Gastrocnemius medialis (tissue), 4 donors: ENCODE results near the gene SNORC.

Experiments used
- POLR2A ChIP-seq, 2 donors: fragments of 450-650 bp; IDR thresholded peaks; one replicate each; pipeline ENCODE4 v1.6.1; 2017; ENCODE audit warnings: antibody characterized with exemption in 2 of 2, mild to moderate bottlenecking in 2 of 2, moderate library complexity in 2 of 2
- TF ChIP-seq, protein P1 (sequence below), 5 experiments: fragments of 450-650 bp in 3 of 5; fragments of 200-600 bp in 2 of 5; sonication (generic) in 2 of 5; IDR thresholded peaks in 4 of 5; conservative IDR thresholded peaks in 1 of 5; 1 replicate in 4 of 5; 2 replicates in 1 of 5; pipeline ENCODE4 v1.5.1; 2016 to 2019; ENCODE audit warnings: antibody characterized with exemption in 5 of 5, mild to moderate bottlenecking in 3 of 5, moderate library complexity in 3 of 5

DNA sequence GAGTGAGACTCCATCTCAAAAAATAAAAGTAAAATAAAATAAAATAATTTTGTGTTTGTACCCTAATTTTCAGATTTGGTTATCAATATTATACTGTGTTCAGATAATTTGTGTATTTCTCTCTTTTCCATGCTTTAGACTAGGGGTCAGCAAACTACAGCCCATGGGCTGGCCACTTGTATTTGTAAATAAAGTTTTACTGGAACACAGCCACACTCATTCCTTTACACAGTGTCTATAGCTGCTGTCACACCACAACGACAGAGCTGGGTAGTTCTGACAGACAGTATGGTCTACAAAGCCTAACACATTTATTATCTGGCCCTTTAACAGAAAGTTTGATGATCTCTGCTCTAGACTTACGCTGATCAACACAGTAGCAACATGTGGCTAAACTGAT, 43.8 kb downstream of the SNORC start:
- TF ChIP-seq POLR2A (IDR thresholded peaks at IDR 0.05): no peak
- TF ChIP-seq, protein P1, sequence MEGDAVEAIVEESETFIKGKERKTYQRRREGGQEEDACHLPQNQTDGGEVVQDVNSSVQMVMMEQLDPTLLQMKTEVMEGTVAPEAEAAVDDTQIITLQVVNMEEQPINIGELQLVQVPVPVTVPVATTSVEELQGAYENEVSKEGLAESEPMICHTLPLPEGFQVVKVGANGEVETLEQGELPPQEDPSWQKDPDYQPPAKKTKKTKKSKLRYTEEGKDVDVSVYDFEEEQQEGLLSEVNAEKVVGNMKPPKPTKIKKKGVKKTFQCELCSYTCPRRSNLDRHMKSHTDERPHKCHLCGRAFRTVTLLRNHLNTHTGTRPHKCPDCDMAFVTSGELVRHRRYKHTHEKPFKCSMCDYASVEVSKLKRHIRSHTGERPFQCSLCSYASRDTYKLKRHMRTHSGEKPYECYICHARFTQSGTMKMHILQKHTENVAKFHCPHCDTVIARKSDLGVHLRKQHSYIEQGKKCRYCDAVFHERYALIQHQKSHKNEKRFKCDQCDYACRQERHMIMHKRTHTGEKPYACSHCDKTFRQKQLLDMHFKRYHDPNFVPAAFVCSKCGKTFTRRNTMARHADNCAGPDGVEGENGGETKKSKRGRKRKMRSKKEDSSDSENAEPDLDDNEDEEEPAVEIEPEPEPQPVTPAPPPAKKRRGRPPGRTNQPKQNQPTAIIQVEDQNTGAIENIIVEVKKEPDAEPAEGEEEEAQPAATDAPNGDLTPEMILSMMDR (IDR thresholded peaks at IDR 0.05 in 4 of 5, conservative IDR thresholded peaks at IDR 0.05 in 1 of 5): no peak
